Pancreas (tissue), 10 donors: Measurements from ENCODE around the gene BMPR1B. TPM values are rescaled to one million over a fixed set of nuclear protein-coding genes. Genes with fewer than 3 reads are reported as not detected.
A peak's percentile ranks its signal among the peaks of the same experiment; 100 is the strongest.

Experiments used
- ATAC-seq, 4 donors: fragments of 200-7000 bp; cut with Tn5 transposase; one replicate each; pipeline versions ENCODE4 v1.8.0 to v1.9.1; 2020; ENCODE audit warnings: mild to moderate bottlenecking in 4 of 4, moderate library complexity in 4 of 4
- DNase-seq, 6 donors: peaks; one replicate each; pipeline ENCODE4 v3.0.0-alpha.2; 2020
- FAIRE-seq: peaks from 2 replicates; lab custom pipeline; 2012; peaks lifted over from hg19 to GRCh38; lab: Jason Lieb, UNC
- H3K27ac ChIP-seq, 4 donors: fragments of 200-600 bp; sonication (generic); 1 replicate in 3 of 4; 2 replicates in 1 of 4; pipeline versions ENCODE4 v1.5.0 to v1.8.0; 2020
- H3K27me3 ChIP-seq, 4 donors: fragments of 200-600 bp; one replicate each; pipeline ENCODE4 v1.8.0; 2021
- H3K36me3 ChIP-seq, 3 donors: fragments of 200-600 bp; sonication (generic) in 1 of 3; one replicate each; pipeline versions ENCODE4 v1.5.0 to v1.8.0; 2020 to 2021
- H3K4me1 ChIP-seq, 3 donors: fragments of 200-600 bp; one replicate each; pipeline ENCODE4 v1.8.0; 2021
- H3K4me3 ChIP-seq, 4 donors: fragments of 200-600 bp; sonication (generic) in 2 of 4; one replicate each; pipeline versions ENCODE4 v1.5.0 to v1.8.0; 2020 to 2021
- H3K9me3 ChIP-seq, 4 donors: fragments of 200-600 bp; one replicate each; pipeline ENCODE4 v1.8.0; 2021
- WGBS, 2 donors: extraction: QIAGEN DNeasy Blood & Tissue Kit; methylation state at CpG; one replicate each; pipeline ENCODE4 v1.1.7; 2013; 5-methylcytosine and 5-hydroxymethylcytosine counted together
- intact Hi-C, 3 donors: fragments of 100-400 bp; cut with DNase I; formaldehyde crosslinking; loops; one replicate each; pipeline versions ENCODE4 v1.11.1 to v1.14.2; 2022
- polyA plus RNA-seq, 2 donors: library from polyadenylated mRNA; stranded (reverse); fragments of 200-250 nt; gene quantifications; one replicate each; pipeline ENCODE4 v1.2.3, GENCODE V29; 2013
- total RNA-seq, 6 donors: library from RNA; stranded (reverse); fragmentation: NEBNext Ultra II Directional in 4 of 6; extraction: Animal tissue kit (Norgen Biotek cat#: 25700) in 4 of 6; gene quantifications; one replicate each; pipeline versions ENCODE4 v1.2.1 to v1.2.4, GENCODE V29; 2021 to 2023
- TF ChIP-seq, protein P1 (sequence below), 4 donors: fragments of 200-600 bp; sonication (generic) in 3 of 4; IDR thresholded peaks; one replicate each; pipeline versions ENCODE4 v1.5.0 to v1.8.0; 2021; ENCODE audit warnings: antibody characterized with exemption in 4 of 4
- donor health status: healthy with polysubstance abuse.
- donor health status: DM: no; HTN: no; CAD: no; lungs with moderate emphysema.
- donor health status: DM: no; HTN: no; CAD: no.
- donor health status: control.
- donor health status: control.
- donor health status: Bipolar disorder and iron deficiency.
- donor health status: DM: yes; HTN: yes; CAD: no.
- donor health status: DM: no; HTN: no; CAD: no.
- donor health status: DM: no; HTN: no; CAD: no.
- donor health status: DM: yes; HTN: yes; CAD: no.

BMPR1B gene
- total and polyA plus RNA-seq, 8 donors: 0.46 to 3.7 (median 1.6) TPM

GRCh38 chr4:95156452-95156765, 398.7 kb downstream of the BMPR1B start:
- H3K36me3 ChIP-seq: no peaks in the 10 kb centered on the region
- no peaks in the 10 kb centered on the region for H3K4me1 ChIP-seq
- TF ChIP-seq, protein P1, sequence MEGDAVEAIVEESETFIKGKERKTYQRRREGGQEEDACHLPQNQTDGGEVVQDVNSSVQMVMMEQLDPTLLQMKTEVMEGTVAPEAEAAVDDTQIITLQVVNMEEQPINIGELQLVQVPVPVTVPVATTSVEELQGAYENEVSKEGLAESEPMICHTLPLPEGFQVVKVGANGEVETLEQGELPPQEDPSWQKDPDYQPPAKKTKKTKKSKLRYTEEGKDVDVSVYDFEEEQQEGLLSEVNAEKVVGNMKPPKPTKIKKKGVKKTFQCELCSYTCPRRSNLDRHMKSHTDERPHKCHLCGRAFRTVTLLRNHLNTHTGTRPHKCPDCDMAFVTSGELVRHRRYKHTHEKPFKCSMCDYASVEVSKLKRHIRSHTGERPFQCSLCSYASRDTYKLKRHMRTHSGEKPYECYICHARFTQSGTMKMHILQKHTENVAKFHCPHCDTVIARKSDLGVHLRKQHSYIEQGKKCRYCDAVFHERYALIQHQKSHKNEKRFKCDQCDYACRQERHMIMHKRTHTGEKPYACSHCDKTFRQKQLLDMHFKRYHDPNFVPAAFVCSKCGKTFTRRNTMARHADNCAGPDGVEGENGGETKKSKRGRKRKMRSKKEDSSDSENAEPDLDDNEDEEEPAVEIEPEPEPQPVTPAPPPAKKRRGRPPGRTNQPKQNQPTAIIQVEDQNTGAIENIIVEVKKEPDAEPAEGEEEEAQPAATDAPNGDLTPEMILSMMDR (IDR thresholded peaks at IDR 0.05): peak in 1 of 4 donors; percentile 3
- no peak overlapping the region for H3K4me3 ChIP-seq
- no peaks in the 10 kb centered on the region for H3K27me3 ChIP-seq
- 25 to 39% methylated on average over 3 of the region's 3 CpGs for WGBS, 2 donors
- DNase-seq (no peak), ATAC-seq (no peak), FAIRE-seq (no peak)
- H3K27ac ChIP-seq: no peak overlapping the region
- H3K9me3 ChIP-seq: no peaks in the 10 kb centered on the region
- intact Hi-C loops: no loop called here

DNA sequence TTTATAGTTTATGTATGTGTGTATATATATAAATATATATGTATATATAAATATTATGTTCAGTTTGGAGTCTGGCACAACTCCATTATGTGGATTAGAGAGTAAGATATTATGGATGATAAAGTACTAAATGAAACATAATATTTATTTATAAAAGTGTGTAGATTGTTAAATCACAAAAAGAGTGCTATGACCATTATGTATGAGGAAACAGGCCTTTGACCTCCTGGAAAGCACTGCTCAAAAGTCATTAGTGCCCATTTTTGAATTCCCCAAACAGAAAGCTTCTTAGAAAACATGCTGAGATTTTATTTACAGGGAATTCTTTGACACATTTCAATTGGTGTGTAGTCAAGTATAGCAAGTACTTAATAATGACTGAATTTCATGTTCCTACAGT, 399.8 kb downstream of the BMPR1B start:
- H3K27me3 ChIP-seq: no peaks in the 10 kb centered on the region
- TF ChIP-seq, protein P1 (IDR thresholded peaks at IDR 0.05): no peak
- ATAC-seq (no peak), DNase-seq (no peak), FAIRE-seq (no peak)
- no peaks in the 10 kb centered on the region for H3K4me1 ChIP-seq
- no peaks in the 10 kb centered on the region for H3K9me3 ChIP-seq
- intact Hi-C loops: no loop called here
- no peak overlapping the region for H3K27ac ChIP-seq
- no peaks in the 10 kb centered on the region for H3K36me3 ChIP-seq
- no peak overlapping the region for H3K4me3 ChIP-seq

- DNase-seq (no peak), FAIRE-seq (no peak), ATAC-seq (no peak)
- intact Hi-C loops: no loop called here
- WGBS, 2 donors: 91 to 93% methylated on average over 2 of the region's 2 CpGs
- no peaks in the 10 kb centered on the region for H3K9me3 ChIP-seq
- H3K4me1 ChIP-seq: no peaks in the 10 kb centered on the region
- no peaks in the 10 kb centered on the region for H3K36me3 ChIP-seq
- TF ChIP-seq, protein P1 (IDR thresholded peaks at IDR 0.05): no peak
- H3K27me3 ChIP-seq: no peaks in the 10 kb centered on the region
- no peak overlapping the region for H3K4me3 ChIP-seq
- H3K27ac ChIP-seq: no peak overlapping the region
Measured at GRCh38 chr4:95158045-95158444, 400.3 kb downstream of the BMPR1B start.

- intact Hi-C loops: no loop called here
- ATAC-seq: peak; percentile 74 to 96 (median 90)
- no peak for FAIRE-seq
- TF ChIP-seq, protein P1 (IDR thresholded peaks at IDR 0.05): no peak
- Histone ChIP-seq H3K9me3 (no peaks in the 10 kb centered on the region), H3K27ac (no peak overlapping the region), H3K4me1 (no peaks in the 10 kb centered on the region), H3K36me3 (no peaks in the 10 kb centered on the region), H3K4me3 (no peak overlapping the region), H3K27me3 (no peaks in the 10 kb centered on the region)
- peak in 5 of 6 donors; percentile 26 to 60 (median 44) for DNase-seq
- 39 to 47% methylated on average over 2 of the region's 2 CpGs for WGBS, 2 donors
Measured at GRCh38 chr4:95158626-95159025, 400.9 kb downstream of the BMPR1B start.

GRCh38 chr4:95159384-95159783, 401.6 kb downstream of the BMPR1B start:
- 91 to 97% methylated on average over 4 of the region's 4 CpGs for WGBS, 2 donors
- Histone ChIP-seq H3K9me3 (no peaks in the 10 kb centered on the region), H3K4me3 (no peak overlapping the region), H3K36me3 (no peaks in the 10 kb centered on the region), H3K27me3 (no peaks in the 10 kb centered on the region), H3K27ac (no peak overlapping the region), H3K4me1 (no peaks in the 10 kb centered on the region)
- TF ChIP-seq, protein P1 (IDR thresholded peaks at IDR 0.05): no peak
- intact Hi-C loops: no loop called here
- ATAC-seq (no peak), DNase-seq (no peak), FAIRE-seq (no peak)
